A673 (cell line): ENCODE results near the gene RAB44. TPM values are rescaled to one million over a fixed set of nuclear protein-coding genes. Genes with fewer than 3 reads are reported as not detected.

ENCODE experiments used
- BruUV-seq: library from RNA; stranded (reverse); fragments of 400-500 nt; replicated peaks from 2 replicates; lab custom pipeline; 2021; lab: Mats Ljungman, UMichigan
- CTCF ChIA-PET: fragments of 300-600 bp; sonication (Branson Sonifier 250); formaldehyde crosslinking; loops from one replicate; lab custom pipeline; 2022; ENCODE audit warnings: antibody characterized with exemption; lab: Charles Lee
- POLR2A ChIA-PET: fragments of 300-600 bp; sonication (Branson Sonifier 250); formaldehyde crosslinking; loops from one replicate; lab custom pipeline; 2022; ENCODE audit warnings: antibody characterized with exemption; ENCODE audit not compliant: low non-redundant PET; lab: Charles Lee
- DNase-seq: peaks from one replicate; pipeline ENCODE4 v3.0.0-alpha.2; 2015; ENCODE audit warnings: low spot score
- H3K27ac ChIP-seq: fragments of 200-600 bp; sonication (generic); 2 replicates; pipeline ENCODE4 v1.5.1; 2016; ENCODE audit warnings: mixed run types, low read depth, mild to moderate bottlenecking, mixed read lengths, antibody characterized with exemption, low read length; ENCODE audit not compliant: poor library complexity, severe bottlenecking
- H3K27me3 ChIP-seq: fragments of 200-600 bp; sonication (generic); replicated peaks from 2 replicates; pipeline ENCODE4 v1.6.1; 2017; ENCODE audit warnings: mixed run types, low read depth, mild to moderate bottlenecking, mixed read lengths, antibody characterized with exemption, low read length; ENCODE audit not compliant: insufficient read depth, poor library complexity
- H3K36me3 ChIP-seq: fragments of 200-600 bp; sonication (generic); 2 replicates; pipeline ENCODE4 v1.6.1; 2016; ENCODE audit warnings: mixed run types, mild to moderate bottlenecking, mixed read lengths, antibody characterized with exemption, low read length; ENCODE audit not compliant: insufficient read depth, poor library complexity, severe bottlenecking
- H3K4me1 ChIP-seq: fragments of 200-600 bp; sonication (generic); 2 replicates; pipeline ENCODE4 v1.6.1; 2017; ENCODE audit warnings: mixed run types, mild to moderate bottlenecking, mixed read lengths, antibody characterized with exemption, low read length; ENCODE audit not compliant: insufficient read depth, poor library complexity, severe bottlenecking
- H3K4me3 ChIP-seq: fragments of 200-600 bp; sonication (generic); 2 replicates; pipeline ENCODE4 v1.5.1; 2016; ENCODE audit warnings: low read depth, mixed run types, mild to moderate bottlenecking, mixed read lengths, low read length; ENCODE audit not compliant: poor library complexity, severe bottlenecking
- H3K9me3 ChIP-seq: fragments of 200-600 bp; sonication (generic); 2 replicates; pipeline ENCODE4 v1.6.1; 2016; ENCODE audit warnings: mixed run types, low read depth, mild to moderate bottlenecking, mixed read lengths, antibody characterized with exemption, low read length; ENCODE audit not compliant: poor library complexity, severe bottlenecking
- CTCF ChIP-seq: fragments of 300-800, 200-600 bp; sonication (generic); conservative IDR thresholded peaks from 2 replicates; pipeline ENCODE4 v1.5.1; 2017; ENCODE audit warnings: low read depth, mild to moderate bottlenecking, antibody characterized with exemption, low read length, moderate library complexity, mixed read lengths
- EZH2 ChIP-seq: fragments of 200-600 bp; sonication (generic); IDR thresholded peaks from 2 replicates; pipeline ENCODE4 v1.6.1; 2017; ENCODE audit warnings: borderline replicate concordance, low read depth, mild to moderate bottlenecking, mixed read lengths, antibody characterized with exemption, low read length; ENCODE audit not compliant: poor library complexity, severe bottlenecking
- intact Hi-C: fragments of 100-400 bp; cut with micrococcal nuclease; formaldehyde crosslinking; loops from one replicate; pipeline ENCODE4 v1.10.0; 2022; ENCODE audit not compliant: unreplicated experiment
- total RNA-seq: library from RNA; stranded (reverse); gene quantifications from 2 replicates; pipeline ENCODE4 v1.2.3, GENCODE V29; 2021

The RAB44 gene
- total RNA-seq, 1 experiment from 2014 or later = not detected

- CTCF ChIA-PET = no interaction called here
- H3K27ac ChIP-seq = no peak overlapping the region
- TF ChIP-seq CTCF = no peak
- no peak for TF ChIP-seq EZH2
- H3K36me3 ChIP-seq = peaks cover 8% of the 10 kb centered on the region
- intact Hi-C loops = loop anchor here (10.0 kb wide), 1 partner anchor 258 kb away; no protein-coding TSS in a partner anchor
- peaks cover 18% of the 10 kb centered on the region for H3K4me1 ChIP-seq
- no peaks in the 10 kb centered on the region for H3K9me3 ChIP-seq
- H3K27me3 ChIP-seq = no peaks in the 10 kb centered on the region
- BruUV-seq = no TSS peak
- no peak overlapping the region for H3K4me3 ChIP-seq
- POLR2A ChIA-PET = no interaction called here
- DNase-seq = no peak
Observed at GRCh38 chr6:36683145-36683655, 14.4 kb upstream of the RAB44 start.

- H3K36me3 ChIP-seq = peaks cover 8% of the 10 kb centered on the region
- H3K27ac ChIP-seq = no peak overlapping the region
- H3K4me1 ChIP-seq = peaks cover 15% of the 10 kb centered on the region
- CTCF ChIA-PET = no interaction called here
- no peak for DNase-seq
- BruUV-seq = no TSS peak
- POLR2A ChIA-PET = no interaction called here
- H3K9me3 ChIP-seq = no peaks in the 10 kb centered on the region
- no peak overlapping the region for H3K4me3 ChIP-seq
- H3K27me3 ChIP-seq = no peaks in the 10 kb centered on the region
- intact Hi-C loops = loop anchor here (10.0 kb wide), 1 partner anchor 259 kb away; no protein-coding TSS in a partner anchor
- TF ChIP-seq CTCF (no peak), EZH2 (no peak)
Observed at GRCh38 chr6:36683656-36684446, 13.8 kb upstream of the RAB44 start.

- intact Hi-C loops = loop anchor here (10.0 kb wide), 1 partner anchor 260 kb away; no protein-coding TSS in a partner anchor
- Histone ChIP-seq H3K4me1 (peaks cover 15% of the 10 kb centered on the region), H3K4me3 (no peak overlapping the region), H3K27ac (no peak overlapping the region), H3K9me3 (no peaks in the 10 kb centered on the region), H3K36me3 (peaks cover 8% of the 10 kb centered on the region), H3K27me3 (no peaks in the 10 kb centered on the region)
- DNase-seq = no peak
- ChIA-PET POLR2A (no interaction called here), CTCF (no interaction called here)
- TF ChIP-seq CTCF (no peak), EZH2 (no peak)
- no TSS peak for BruUV-seq
Observed at GRCh38 chr6:36684447-36684812, 13.2 kb upstream of the RAB44 start.
